Ectodermal cell (in vitro differentiated cells): Measurements from ENCODE around the gene AATK.

ENCODE experiments used
- H3K27ac ChIP-seq: 2 replicates; pipeline ENCODE4 v1.7.0; 2013; ENCODE audit warnings: mild to moderate bottlenecking, low read depth, low read length; ENCODE audit not compliant: insufficient read depth, poor library complexity, severe bottlenecking
- H3K27me3 ChIP-seq: 2 replicates; pipeline ENCODE4 v1.7.0; 2013; ENCODE audit warnings: mild to moderate bottlenecking, low read length; ENCODE audit not compliant: insufficient read depth, control insufficient read depth, poor library complexity, severe bottlenecking
- H3K36me3 ChIP-seq: one replicate; pipeline ENCODE4 v1.7.0; 2013; ENCODE audit warnings: low read length; ENCODE audit not compliant: control insufficient read depth, insufficient read depth
- H3K4me1 ChIP-seq: one replicate; pipeline ENCODE4 v1.7.0; 2013; ENCODE audit warnings: low read length; ENCODE audit not compliant: control insufficient read depth, insufficient read depth
- H3K4me3 ChIP-seq: 2 replicates; pipeline ENCODE4 v1.7.0; 2013; ENCODE audit warnings: low read depth, low read length, control low read depth; ENCODE audit not compliant: insufficient read depth
- H3K9me3 ChIP-seq: 2 replicates; pipeline ENCODE4 v1.7.0; 2013; ENCODE audit warnings: mild to moderate bottlenecking, low read length, moderate library complexity; ENCODE audit not compliant: control insufficient read depth
- WGBS, 2 experiments: methylation state at CpG; one replicate each; pipeline ENCODE4 v1.1.7; 2013; ENCODE audit warnings: missing lambda C conversion rate in 2 of 2; 5-methylcytosine and 5-hydroxymethylcytosine counted together

Gene AATK

GRCh38 chr17:81190591-81190990, 24.6 kb upstream of the AATK start:
- peaks cover 3% of the 10 kb centered on the region for H3K36me3 ChIP-seq

GRCh38 chr17:81189670-81190530, 23.9 kb upstream of the AATK start:
- H3K4me1 ChIP-seq, result peaks cover 6% of the 10 kb centered on the region
- H3K9me3 ChIP-seq, result no peaks in the 10 kb centered on the region
- 93% methylated on average over 27 of the region's 27 CpGs for WGBS, 2 experiments
- H3K27me3 ChIP-seq, result no peaks in the 10 kb centered on the region
- H3K27ac ChIP-seq, result no peak overlapping the region
- H3K36me3 ChIP-seq, result peaks cover 3% of the 10 kb centered on the region
- H3K4me3 ChIP-seq, result no peak overlapping the region

More at GRCh38 chr17:81190591-81190990, 24.6 kb upstream of the AATK start:
- 96 to 97% methylated on average over 28 of the region's 28 CpGs for WGBS, 2 experiments
- Histone ChIP-seq H3K27me3 (no peaks in the 10 kb centered on the region), H3K4me3 (no peak overlapping the region), H3K9me3 (no peaks in the 10 kb centered on the region), H3K27ac (no peak overlapping the region), H3K4me1 (no peaks in the 10 kb centered on the region)

- Histone ChIP-seq H3K4me3 (no peak overlapping the region), H3K9me3 (no peaks in the 10 kb centered on the region), H3K36me3 (peaks cover 3% of the 10 kb centered on the region), H3K4me1 (peaks cover 10% of the 10 kb centered on the region), H3K27ac (no peak overlapping the region), H3K27me3 (no peaks in the 10 kb centered on the region)
- WGBS, 2 experiments, result 94 to 96% methylated on average over 7 of the region's 7 CpGs
Observed at GRCh38 chr17:81189016-81189415, 23.0 kb upstream of the AATK start.

GRCh38 chr17:81188491-81188840, 22.4 kb upstream of the AATK start:
- Histone ChIP-seq H3K4me3 (no peak overlapping the region), H3K9me3 (no peaks in the 10 kb centered on the region), H3K4me1 (peaks cover 10% of the 10 kb centered on the region), H3K36me3 (peaks cover 3% of the 10 kb centered on the region), H3K27ac (no peak overlapping the region), H3K27me3 (no peaks in the 10 kb centered on the region)
- WGBS, 2 experiments, result 97% methylated on average over 12 of the region's 12 CpGs

GRCh38 chr17:81187586-81188490, 21.8 kb upstream of the AATK start:
- H3K4me1 ChIP-seq, result peaks cover 10% of the 10 kb centered on the region
- no peaks in the 10 kb centered on the region for H3K27me3 ChIP-seq
- no peak overlapping the region for H3K27ac ChIP-seq
- 93% methylated on average over 26 of the region's 26 CpGs for WGBS, 2 experiments
- H3K36me3 ChIP-seq, result peaks cover 3% of the 10 kb centered on the region
- no peak overlapping the region for H3K4me3 ChIP-seq
- H3K9me3 ChIP-seq, result no peaks in the 10 kb centered on the region

- WGBS, 2 experiments, result 94 to 95% methylated on average over 11 of the region's 11 CpGs
- Histone ChIP-seq H3K4me1 (peaks cover 10% of the 10 kb centered on the region), H3K4me3 (no peak overlapping the region), H3K9me3 (no peaks in the 10 kb centered on the region), H3K36me3 (peaks cover 3% of the 10 kb centered on the region), H3K27ac (no peak overlapping the region), H3K27me3 (no peaks in the 10 kb centered on the region)
Observed at GRCh38 chr17:81187120-81187519, 21.1 kb upstream of the AATK start.

GRCh38 chr17:81186203-81186602, 20.2 kb upstream of the AATK start:
- Histone ChIP-seq H3K9me3 (no peaks in the 10 kb centered on the region), H3K27me3 (no peaks in the 10 kb centered on the region), H3K27ac (no peak overlapping the region), H3K36me3 (peaks cover 3% of the 10 kb centered on the region), H3K4me3 (no peak overlapping the region), H3K4me1 (peaks cover 10% of the 10 kb centered on the region)
- 82 to 91% methylated on average over 7 of the region's 7 CpGs for WGBS, 2 experiments

GRCh38 chr17:81184555-81184954, 18.5 kb upstream of the AATK start:
- Histone ChIP-seq H3K4me3 (no peak overlapping the region), H3K36me3 (no peaks in the 10 kb centered on the region), H3K27me3 (no peaks in the 10 kb centered on the region), H3K4me1 (peaks cover 10% of the 10 kb centered on the region), H3K9me3 (no peaks in the 10 kb centered on the region), H3K27ac (no peak overlapping the region)
- WGBS, 2 experiments, result 40 to 42% methylated on average over 15 of the region's 15 CpGs

- H3K4me1 ChIP-seq, result peaks cover 10% of the 10 kb centered on the region
- no peaks in the 10 kb centered on the region for H3K36me3 ChIP-seq
- no peaks in the 10 kb centered on the region for H3K9me3 ChIP-seq
- H3K4me3 ChIP-seq, result no peak overlapping the region
- no peak overlapping the region for H3K27ac ChIP-seq
- no peaks in the 10 kb centered on the region for H3K27me3 ChIP-seq
- WGBS, 2 experiments, result 93 to 94% methylated on average over 11 of the region's 11 CpGs
Observed at GRCh38 chr17:81183807-81184206, 17.8 kb upstream of the AATK start.

- Histone ChIP-seq H3K9me3 (no peaks in the 10 kb centered on the region), H3K36me3 (no peaks in the 10 kb centered on the region)
- WGBS, 2 experiments, result 94 to 95% methylated on average over 10 of the region's 10 CpGs
Observed at GRCh38 chr17:81183316-81183715, 17.3 kb upstream of the AATK start.

More at GRCh38 chr17:81183316-81183715, 17.3 kb upstream of the AATK start:
- no peaks in the 10 kb centered on the region for H3K27me3 ChIP-seq
- no peak overlapping the region for H3K27ac ChIP-seq
- H3K4me1 ChIP-seq, result peaks cover 10% of the 10 kb centered on the region
- no peak overlapping the region for H3K4me3 ChIP-seq
